ENCODE measurements around the gene SMIM43.

SMIM43 gene

DNA sequence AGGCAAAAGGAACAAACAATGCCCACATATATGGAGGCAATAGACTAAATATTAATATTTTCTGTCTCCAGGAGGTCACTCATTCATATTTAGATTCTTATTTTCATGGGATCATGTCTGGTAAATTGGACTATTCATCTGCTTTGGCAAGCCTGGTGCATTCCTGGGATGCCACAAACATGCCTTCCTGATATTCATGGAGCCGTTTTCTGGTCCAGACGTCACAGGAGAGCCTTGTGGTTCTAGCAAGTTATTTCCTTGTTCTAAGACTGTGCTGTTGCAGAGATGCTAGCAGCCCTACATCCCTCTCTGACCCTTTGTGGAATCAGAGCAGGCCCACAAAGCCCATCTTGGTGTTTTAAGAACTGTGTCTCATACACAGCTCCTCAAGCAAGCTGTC lies 20.0 kb upstream of the SMIM43 start:
- no peak overlapping the region for H3K27ac ChIP-seq (ENCODE audit: low read depth in 2 of 2, low read length in 2 of 2)
- no peaks in the 10 kb centered on the region for H3K36me3 ChIP-seq (ENCODE audit: control insufficient read depth in 2 of 2, insufficient read depth in 2 of 2, low read length in 2 of 2)
- H3K4me1 ChIP-seq (ENCODE audit: control insufficient read depth in 2 of 2, insufficient read depth in 2 of 2, low read length in 2 of 2): no peaks in the 10 kb centered on the region
- H3K9me3 ChIP-seq (ENCODE audit: control insufficient read depth in 2 of 2, low read length in 2 of 2): no peaks in the 10 kb centered on the region
- H3K27me3 ChIP-seq (ENCODE audit: control insufficient read depth in 2 of 2, insufficient read depth in 2 of 2, low read length in 2 of 2): peaks cover 0 to 4% of the 10 kb centered on the region in 2 donors
- no peak overlapping the region for H3K4me3 ChIP-seq (ENCODE audit: low read length in 2 of 2)
- H3K9ac ChIP-seq (ENCODE audit: low read depth in 1 of 2, low read length in 2 of 2): no peak overlapping the region

DNA sequence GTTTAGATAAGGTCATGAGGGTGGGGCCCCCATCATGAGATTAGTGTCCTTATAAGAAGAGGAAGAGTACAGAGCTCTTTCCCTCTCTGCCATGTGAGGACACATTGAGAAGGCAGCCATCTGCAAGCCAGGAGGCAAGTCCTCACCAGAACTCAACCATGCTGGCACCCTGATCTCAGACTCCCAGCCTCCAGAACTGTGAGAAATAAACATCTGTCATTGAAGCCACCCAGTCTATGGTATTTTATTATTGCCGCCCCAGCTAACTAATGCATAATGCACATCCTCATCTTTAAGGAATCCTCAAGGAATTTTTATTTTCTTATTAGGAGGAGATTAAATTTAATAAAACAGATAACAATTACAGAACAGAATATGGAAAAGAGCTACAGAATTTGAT lies 19.4 kb upstream of the SMIM43 start:
- H3K4me3 ChIP-seq (ENCODE audit: low read length in 2 of 2): no peak overlapping the region
- no peaks in the 10 kb centered on the region for H3K4me1 ChIP-seq (ENCODE audit: control insufficient read depth in 2 of 2, insufficient read depth in 2 of 2, low read length in 2 of 2)
- H3K36me3 ChIP-seq (ENCODE audit: control insufficient read depth in 2 of 2, insufficient read depth in 2 of 2, low read length in 2 of 2): no peaks in the 10 kb centered on the region
- no peaks in the 10 kb centered on the region for H3K9me3 ChIP-seq (ENCODE audit: control insufficient read depth in 2 of 2, low read length in 2 of 2)
- no peak overlapping the region for H3K9ac ChIP-seq (ENCODE audit: low read depth in 1 of 2, low read length in 2 of 2)
- peaks cover 0 to 4% of the 10 kb centered on the region in 2 donors for H3K27me3 ChIP-seq (ENCODE audit: control insufficient read depth in 2 of 2, insufficient read depth in 2 of 2, low read length in 2 of 2)
- H3K27ac ChIP-seq (ENCODE audit: low read depth in 2 of 2, low read length in 2 of 2): no peak overlapping the region

DNA sequence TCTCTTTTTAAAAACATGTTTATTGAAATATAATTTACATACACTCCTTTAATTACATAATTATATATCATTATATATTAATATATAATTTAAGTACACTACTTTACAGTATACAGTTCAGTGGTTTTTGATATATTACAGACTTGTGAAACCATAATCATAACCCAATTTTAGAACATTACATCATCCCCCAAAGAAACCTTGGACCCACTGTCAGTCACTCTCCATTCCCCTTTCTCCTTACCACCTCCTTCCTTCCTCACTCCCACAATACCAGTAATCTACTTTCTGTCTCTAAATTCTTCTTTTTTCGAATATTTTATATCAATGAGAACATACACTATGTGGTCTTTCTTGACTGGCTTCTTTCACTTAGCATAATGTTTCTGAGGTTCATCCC lies 18.2 kb upstream of the SMIM43 start:
- Histone ChIP-seq H3K27ac (ENCODE audit: low read depth in 2 of 2, low read length in 2 of 2) (no peak overlapping the region), H3K27me3 (ENCODE audit: control insufficient read depth in 2 of 2, insufficient read depth in 2 of 2, low read length in 2 of 2) (peaks cover 0 to 4% of the 10 kb centered on the region in 2 donors), H3K9me3 (ENCODE audit: control insufficient read depth in 2 of 2, low read length in 2 of 2) (no peaks in the 10 kb centered on the region), H3K4me1 (ENCODE audit: control insufficient read depth in 2 of 2, insufficient read depth in 2 of 2, low read length in 2 of 2) (no peaks in the 10 kb centered on the region), H3K9ac (ENCODE audit: low read depth in 1 of 2, low read length in 2 of 2) (no peak overlapping the region), H3K4me3 (ENCODE audit: low read length in 2 of 2) (no peak overlapping the region), H3K36me3 (ENCODE audit: control insufficient read depth in 2 of 2, insufficient read depth in 2 of 2, low read length in 2 of 2) (no peaks in the 10 kb centered on the region)

DNA sequence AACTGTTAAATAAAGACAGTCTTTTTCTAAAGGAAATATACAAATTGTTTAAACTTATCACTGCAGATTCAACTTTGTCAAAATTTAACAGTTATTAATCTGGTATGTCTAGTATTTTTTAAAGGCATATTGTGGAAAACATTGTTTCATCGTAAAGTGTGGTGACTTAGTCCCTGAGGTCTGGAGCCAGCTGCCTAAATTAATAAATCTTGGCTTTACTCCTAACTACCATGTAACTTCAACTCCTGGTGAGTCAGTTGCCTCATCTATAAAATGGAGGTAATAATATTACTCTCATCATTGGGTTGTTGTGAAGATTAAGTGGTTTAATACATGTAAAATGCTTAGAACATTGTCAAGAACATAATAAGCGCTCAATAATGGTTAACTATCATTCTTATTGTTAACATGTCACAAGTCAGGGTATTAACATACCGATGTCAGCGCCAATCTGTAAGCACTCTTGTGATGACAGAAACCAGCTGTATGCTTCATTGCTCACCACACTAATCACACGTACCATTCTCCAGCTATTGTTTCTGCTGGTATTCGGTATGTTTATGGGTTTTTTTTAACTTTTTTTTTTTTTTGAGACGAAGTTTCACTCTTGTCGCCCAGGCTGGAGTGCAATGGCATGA lies 14.1 kb upstream of the SMIM43 start:
- H3K27me3 ChIP-seq (ENCODE audit: control insufficient read depth in 2 of 2, insufficient read depth in 2 of 2, low read length in 2 of 2): peaks cover 0 to 4% of the 10 kb centered on the region in 2 donors

DNA sequence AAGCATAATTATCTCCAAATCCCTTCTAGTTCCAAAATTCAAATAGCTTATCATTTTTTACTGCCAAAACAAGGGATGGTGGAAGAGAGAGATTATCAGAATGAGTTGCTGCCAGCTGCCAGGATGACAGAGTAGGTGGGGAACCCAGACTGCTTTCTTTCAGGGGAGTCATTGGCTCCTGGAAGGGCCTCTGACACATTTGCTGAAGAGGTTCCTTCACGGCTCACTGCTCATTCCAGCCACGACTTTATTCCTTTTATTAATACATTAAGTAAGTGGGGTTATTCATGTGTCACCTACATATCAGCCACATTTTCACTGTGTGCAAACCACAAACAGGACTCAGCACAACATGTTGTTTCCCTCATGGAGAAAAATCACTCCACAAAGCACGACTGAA lies 12.7 kb upstream of the SMIM43 start:
- H3K4me1 ChIP-seq (ENCODE audit: control insufficient read depth in 2 of 2, insufficient read depth in 2 of 2, low read length in 2 of 2): no peaks in the 10 kb centered on the region
- H3K9me3 ChIP-seq (ENCODE audit: control insufficient read depth in 2 of 2, low read length in 2 of 2): no peaks in the 10 kb centered on the region
- H3K27me3 ChIP-seq (ENCODE audit: control insufficient read depth in 2 of 2, insufficient read depth in 2 of 2, low read length in 2 of 2): peaks cover 0 to 4% of the 10 kb centered on the region in 2 donors
- no peak overlapping the region for H3K4me3 ChIP-seq (ENCODE audit: low read length in 2 of 2)
- H3K36me3 ChIP-seq (ENCODE audit: control insufficient read depth in 2 of 2, insufficient read depth in 2 of 2, low read length in 2 of 2): no peaks in the 10 kb centered on the region
- no peak overlapping the region for H3K9ac ChIP-seq (ENCODE audit: low read depth in 1 of 2, low read length in 2 of 2)
- H3K27ac ChIP-seq (ENCODE audit: low read depth in 2 of 2, low read length in 2 of 2): no peak overlapping the region

More for the DNA sequence above, 14.1 kb upstream of the SMIM43 start:
- Histone ChIP-seq H3K9me3 (ENCODE audit: control insufficient read depth in 2 of 2, low read length in 2 of 2) (no peaks in the 10 kb centered on the region), H3K27ac (ENCODE audit: low read depth in 2 of 2, low read length in 2 of 2) (no peak overlapping the region), H3K9ac (ENCODE audit: low read depth in 1 of 2, low read length in 2 of 2) (no peak overlapping the region), H3K4me1 (ENCODE audit: control insufficient read depth in 2 of 2, insufficient read depth in 2 of 2, low read length in 2 of 2) (no peaks in the 10 kb centered on the region), H3K36me3 (ENCODE audit: control insufficient read depth in 2 of 2, insufficient read depth in 2 of 2, low read length in 2 of 2) (no peaks in the 10 kb centered on the region), H3K4me3 (ENCODE audit: low read length in 2 of 2) (no peak overlapping the region)

DNA sequence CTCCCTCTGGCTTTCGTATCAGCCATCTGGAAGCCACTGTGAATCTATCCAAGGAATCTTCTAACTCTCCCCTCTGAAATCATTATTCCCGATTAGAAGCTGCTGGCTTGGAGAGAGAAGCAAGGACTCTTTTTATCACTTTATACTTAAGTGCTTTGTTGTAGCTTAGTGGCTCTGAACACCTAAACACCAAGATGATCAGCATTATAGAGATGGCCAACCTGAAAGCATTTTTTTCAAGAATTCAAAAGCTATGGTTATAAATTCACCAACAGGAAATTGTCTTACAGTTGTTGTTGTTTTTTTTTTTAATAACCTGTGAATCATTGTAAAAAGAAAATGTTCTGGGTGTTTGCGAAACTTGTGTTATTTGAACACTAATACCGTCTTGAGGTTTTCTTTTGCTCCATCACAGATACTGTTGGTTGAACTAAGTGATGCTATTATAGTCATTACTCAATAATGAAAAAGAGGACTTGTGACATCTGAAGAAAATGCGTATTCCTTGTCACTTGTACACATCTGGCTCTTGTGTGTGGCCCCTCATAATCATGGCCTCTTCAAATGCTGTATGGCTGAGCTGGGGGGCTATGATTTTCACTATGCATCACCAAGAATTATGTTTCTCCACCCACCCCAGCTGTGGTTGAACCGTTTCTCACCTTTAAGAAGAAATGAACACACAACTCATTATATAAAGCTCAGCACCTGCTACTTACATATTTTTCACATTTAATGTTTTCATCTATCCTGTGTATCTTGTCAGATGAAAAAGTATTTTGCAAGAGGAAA lies 11.8 kb upstream of the SMIM43 start:
- Histone ChIP-seq H3K9me3 (ENCODE audit: control insufficient read depth in 2 of 2, low read length in 2 of 2) (no peaks in the 10 kb centered on the region), H3K27me3 (ENCODE audit: control insufficient read depth in 2 of 2, insufficient read depth in 2 of 2, low read length in 2 of 2) (peaks cover 0 to 4% of the 10 kb centered on the region in 2 donors), H3K27ac (ENCODE audit: low read depth in 2 of 2, low read length in 2 of 2) (no peak overlapping the region), H3K4me1 (ENCODE audit: control insufficient read depth in 2 of 2, insufficient read depth in 2 of 2, low read length in 2 of 2) (no peaks in the 10 kb centered on the region), H3K4me3 (ENCODE audit: low read length in 2 of 2) (no peak overlapping the region), H3K9ac (ENCODE audit: low read depth in 1 of 2, low read length in 2 of 2) (no peak overlapping the region), H3K36me3 (ENCODE audit: control insufficient read depth in 2 of 2, insufficient read depth in 2 of 2, low read length in 2 of 2) (no peaks in the 10 kb centered on the region)

DNA sequence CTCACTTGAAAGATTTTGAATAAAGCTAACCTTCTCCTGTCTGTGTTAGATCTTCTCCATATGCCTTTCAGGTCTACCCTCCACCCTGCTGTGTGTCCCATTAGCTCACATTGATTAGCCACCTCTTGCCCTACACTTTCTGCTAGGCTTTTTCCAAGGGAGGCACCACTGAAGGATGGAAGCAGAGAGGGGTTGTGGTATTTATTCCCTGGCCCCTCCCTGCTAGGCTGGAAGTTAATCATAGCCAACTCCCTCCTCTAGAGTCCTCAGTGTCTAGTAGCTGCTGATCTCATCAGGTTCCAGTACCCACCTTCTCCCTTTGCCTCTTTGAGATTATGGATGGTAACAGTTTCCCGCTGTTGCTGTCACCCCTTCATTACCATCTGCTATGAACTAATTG lies 8.9 kb upstream of the SMIM43 start:
- Histone ChIP-seq H3K27me3 (ENCODE audit: control insufficient read depth in 2 of 2, insufficient read depth in 2 of 2, low read length in 2 of 2) (no peaks in the 10 kb centered on the region), H3K4me1 (ENCODE audit: control insufficient read depth in 2 of 2, insufficient read depth in 2 of 2, low read length in 2 of 2) (no peaks in the 10 kb centered on the region), H3K9me3 (ENCODE audit: control insufficient read depth in 2 of 2, low read length in 2 of 2) (no peaks in the 10 kb centered on the region), H3K36me3 (ENCODE audit: control insufficient read depth in 2 of 2, insufficient read depth in 2 of 2, low read length in 2 of 2) (no peaks in the 10 kb centered on the region), H3K9ac (ENCODE audit: low read depth in 1 of 2, low read length in 2 of 2) (no peak overlapping the region), H3K27ac (ENCODE audit: low read depth in 2 of 2, low read length in 2 of 2) (no peak overlapping the region), H3K4me3 (ENCODE audit: low read length in 2 of 2) (no peak overlapping the region)

DNA sequence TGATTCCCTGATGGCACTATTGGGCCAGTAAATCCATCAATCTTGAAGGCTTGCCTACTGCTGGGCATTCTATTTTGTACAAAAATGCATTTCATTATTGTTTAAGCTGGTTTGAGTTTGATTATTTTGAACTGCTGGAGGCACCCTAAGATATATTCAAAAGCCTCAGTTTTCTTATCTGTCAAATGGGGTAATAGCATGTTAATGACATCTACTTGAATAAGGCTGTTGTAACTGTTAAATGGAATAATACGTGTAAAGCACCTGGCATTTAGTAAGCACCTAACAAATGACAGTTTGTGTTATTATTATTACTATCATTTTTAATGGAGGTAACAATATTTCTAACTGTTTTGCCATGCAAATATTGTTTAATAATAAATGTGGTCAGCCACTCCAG lies 6.9 kb upstream of the SMIM43 start:
- Histone ChIP-seq H3K27ac (ENCODE audit: low read depth in 2 of 2, low read length in 2 of 2) (no peak overlapping the region), H3K36me3 (ENCODE audit: control insufficient read depth in 2 of 2, insufficient read depth in 2 of 2, low read length in 2 of 2) (no peaks in the 10 kb centered on the region), H3K4me1 (ENCODE audit: control insufficient read depth in 2 of 2, insufficient read depth in 2 of 2, low read length in 2 of 2) (no peaks in the 10 kb centered on the region), H3K9me3 (ENCODE audit: control insufficient read depth in 2 of 2, low read length in 2 of 2) (no peaks in the 10 kb centered on the region), H3K9ac (ENCODE audit: low read depth in 1 of 2, low read length in 2 of 2) (no peak overlapping the region), H3K4me3 (ENCODE audit: low read length in 2 of 2) (no peak overlapping the region), H3K27me3 (ENCODE audit: control insufficient read depth in 2 of 2, insufficient read depth in 2 of 2, low read length in 2 of 2) (no peaks in the 10 kb centered on the region)

DNA sequence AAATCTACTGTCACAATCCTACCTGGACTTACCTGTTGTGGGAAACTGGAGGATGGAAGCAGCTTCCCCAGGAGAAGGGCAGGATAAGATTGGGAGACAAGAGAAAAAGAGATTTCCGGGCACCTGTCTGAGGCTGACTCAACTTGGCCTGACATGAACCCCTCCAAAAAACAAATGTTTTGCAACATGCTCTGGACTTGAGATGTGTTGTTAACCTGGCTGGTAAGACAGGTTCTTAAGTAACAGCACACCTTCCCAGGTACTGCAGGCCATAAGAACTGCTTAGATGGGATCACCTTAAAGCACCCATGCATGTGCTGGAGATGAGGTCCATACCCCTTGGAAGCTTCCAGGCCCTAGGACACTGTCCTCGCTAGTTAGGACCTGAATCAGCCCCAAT lies 4.4 kb upstream of the SMIM43 start:
- H3K9ac ChIP-seq (ENCODE audit: low read depth in 1 of 2, low read length in 2 of 2): no peak overlapping the region
- H3K4me3 ChIP-seq (ENCODE audit: low read length in 2 of 2): no peak overlapping the region
- no peak overlapping the region for H3K27ac ChIP-seq (ENCODE audit: low read depth in 2 of 2, low read length in 2 of 2)
- peaks cover 5 to 7% of the 10 kb centered on the region in 2 donors for H3K27me3 ChIP-seq (ENCODE audit: control insufficient read depth in 2 of 2, insufficient read depth in 2 of 2, low read length in 2 of 2)
- H3K4me1 ChIP-seq (ENCODE audit: control insufficient read depth in 2 of 2, insufficient read depth in 2 of 2, low read length in 2 of 2): no peaks in the 10 kb centered on the region
- H3K9me3 ChIP-seq (ENCODE audit: control insufficient read depth in 2 of 2, low read length in 2 of 2): no peaks in the 10 kb centered on the region
- H3K36me3 ChIP-seq (ENCODE audit: control insufficient read depth in 2 of 2, insufficient read depth in 2 of 2, low read length in 2 of 2): no peaks in the 10 kb centered on the region

DNA sequence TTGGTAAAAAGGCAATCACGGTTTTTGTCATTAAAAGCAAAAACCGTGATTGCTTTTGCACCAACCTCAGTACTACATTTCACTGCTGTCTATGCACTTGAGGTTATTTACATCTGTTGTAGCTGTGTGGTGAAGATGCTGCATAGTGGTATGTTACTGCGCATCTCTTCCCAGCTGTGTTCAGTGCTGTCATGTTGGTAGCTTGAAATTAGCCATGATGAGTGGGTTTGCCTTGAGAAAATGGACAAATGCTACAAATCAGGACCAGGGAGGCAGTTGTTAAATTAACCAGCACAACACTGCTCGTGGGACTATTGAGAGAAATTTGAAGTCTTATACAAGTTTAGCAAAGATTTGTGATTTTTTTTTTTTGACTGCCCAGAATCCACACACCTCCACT lies 2.2 kb upstream of the SMIM43 start:
- H3K27ac ChIP-seq (ENCODE audit: low read depth in 2 of 2, low read length in 2 of 2): no peak overlapping the region
- H3K9me3 ChIP-seq (ENCODE audit: control insufficient read depth in 2 of 2, low read length in 2 of 2): no peaks in the 10 kb centered on the region

More for the DNA sequence above, 2.2 kb upstream of the SMIM43 start:
- Histone ChIP-seq H3K36me3 (ENCODE audit: control insufficient read depth in 2 of 2, insufficient read depth in 2 of 2, low read length in 2 of 2) (no peaks in the 10 kb centered on the region), H3K4me1 (ENCODE audit: control insufficient read depth in 2 of 2, insufficient read depth in 2 of 2, low read length in 2 of 2) (no peaks in the 10 kb centered on the region), H3K4me3 (ENCODE audit: low read length in 2 of 2) (no peak overlapping the region), H3K27me3 (ENCODE audit: control insufficient read depth in 2 of 2, insufficient read depth in 2 of 2, low read length in 2 of 2) (peaks cover 12 to 13% of the 10 kb centered on the region in 2 donors), H3K9ac (ENCODE audit: low read depth in 1 of 2, low read length in 2 of 2) (no peak overlapping the region)
